Measurements from ENCODE around the gene GJD2. TPM values are rescaled to one million over a fixed set of nuclear protein-coding genes. Genes with fewer than 3 reads are reported as not detected.

The GJD2 gene
- not detected in 5 replicates for total RNA-seq (2022; extraction: Qiagen RNA extraction; ENCODE audit: low read depth)

GRCh38 chr15:34754674-34755418 lies at the start of gene GJD2:
TSS of gene GJD2 (minus strand) at chr15:34754998. CDS start at chr15:34754488, 510 bp downstream.

DNA sequence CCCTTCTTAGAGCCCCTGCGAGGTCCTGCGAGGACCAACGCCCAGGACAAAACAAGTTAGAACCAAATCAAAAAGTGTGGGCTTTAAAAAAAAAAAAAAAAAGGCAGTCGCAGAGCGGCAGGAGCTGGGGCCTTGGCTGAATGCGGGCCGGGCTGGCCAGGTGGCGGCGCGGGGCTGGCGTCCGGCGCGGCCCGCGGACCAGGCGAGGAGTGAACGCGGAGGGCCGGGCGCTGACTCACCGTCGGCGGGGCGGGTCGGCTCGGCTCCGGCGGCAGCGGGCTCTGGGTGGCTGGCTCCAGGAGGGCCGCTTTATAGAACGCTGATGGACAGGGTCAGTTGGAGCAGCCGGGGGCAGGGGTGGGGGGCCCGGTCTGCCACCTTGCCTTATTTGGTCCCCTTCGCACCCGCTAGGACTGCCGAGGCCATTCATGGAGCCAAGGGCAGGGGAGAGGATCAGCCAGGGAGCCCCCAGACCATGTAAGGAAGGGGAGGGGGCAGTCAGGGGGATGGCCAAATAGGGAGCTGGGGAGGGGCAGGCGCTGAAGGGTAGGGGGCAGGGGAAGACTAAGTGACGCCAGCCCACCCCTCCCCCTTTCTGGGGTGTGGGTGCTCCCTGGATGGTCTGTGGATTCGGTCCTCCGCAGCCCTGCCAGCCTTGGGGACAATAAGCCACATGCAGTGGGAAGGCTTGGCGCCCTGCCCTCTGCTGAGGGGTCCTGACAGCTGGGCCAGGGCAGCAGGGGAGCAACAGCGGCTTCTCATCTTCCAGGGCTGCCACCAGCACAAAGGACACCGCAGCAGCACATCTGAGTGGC lies 40.7 kb upstream of the GJD2 start, which contains the start of gene ACTC1:
ACTC1 (minus strand) TSS at position 283 of the 815 bp plus-strand sequence. CDS start 741 bp downstream, outside the sequence.

Other genes starting within 250 kb of the GJD2 start
- gene GOLGA8B, start 171.3 kb downstream of the GJD2 start, total RNA-seq (2022; extraction: Qiagen RNA extraction; ENCODE audit: low read depth): 14.1 to 22.5 TPM (median 17.9 TPM) in 5 replicates
- 0.10 to 0.27 TPM (median 0.16 TPM) in 4 of 5 replicates, not detected in the other for gene ACTC1, start 40.6 kb upstream of the GJD2 start, total RNA-seq (2022; extraction: Qiagen RNA extraction; ENCODE audit: low read depth)
- 23.9 to 34.9 TPM (median 34.4 TPM) in 5 replicates for gene AQR, start 214.7 kb upstream of the GJD2 start, total RNA-seq (2022; extraction: Qiagen RNA extraction; ENCODE audit: low read depth)
- 12.2 to 18.6 TPM (median 16.0 TPM) in 5 replicates for gene ZNF770, start 233.3 kb upstream of the GJD2 start, total RNA-seq (2022; extraction: Qiagen RNA extraction; ENCODE audit: low read depth)

Measured in A549 treated with GW870086 at 1 μM for 4 hours (cell line).